ENCODE results near the gene WEE2.
A peak's percentile ranks its signal among the peaks of the same experiment; 100 is the strongest.

The WEE2 gene

GRCh38 chr7:141712603-141713255 lies 4.6 kb downstream of the WEE2 start:
- peaks cover 2% of the 10 kb centered on the region for H3K36me3 Mint-ChIP-seq
- DNase-seq (ENCODE audit: low spot score in 2 of 2): no peak
- H3K4me3 Mint-ChIP-seq: no peak overlapping the region
- H3K9me3 Mint-ChIP-seq: no peaks in the 10 kb centered on the region
- no peak overlapping the region for H3K27ac Mint-ChIP-seq
- no peaks in the 10 kb centered on the region for H3K4me1 Mint-ChIP-seq
- no peak for ATAC-seq (ENCODE audit: low read depth)
- no peaks in the 10 kb centered on the region for H3K27me3 Mint-ChIP-seq

GRCh38 chr7:141713890-141714289 lies 5.7 kb downstream of the WEE2 start:
- Mint-ChIP-seq H3K36me3 (peaks cover 2% of the 10 kb centered on the region), H3K9me3 (no peaks in the 10 kb centered on the region), H3K4me3 (no peak overlapping the region), H3K27ac (no peak overlapping the region), H3K27me3 (no peaks in the 10 kb centered on the region), H3K4me1 (no peaks in the 10 kb centered on the region)
- DNase-seq (ENCODE audit: low spot score in 2 of 2) (no peak), ATAC-seq (ENCODE audit: low read depth) (no peak)

- H3K36me3 Mint-ChIP-seq: peaks cover 2% of the 10 kb centered on the region
- H3K27me3 Mint-ChIP-seq: no peaks in the 10 kb centered on the region
- no peaks in the 10 kb centered on the region for H3K9me3 Mint-ChIP-seq
- DNase-seq (ENCODE audit: low spot score in 2 of 2): no peak
- no peak overlapping the region for H3K4me3 Mint-ChIP-seq
- no peaks in the 10 kb centered on the region for H3K4me1 Mint-ChIP-seq
- no peak for ATAC-seq (ENCODE audit: low read depth)
- H3K27ac Mint-ChIP-seq: no peak overlapping the region
These were observed 6.4 kb downstream of the WEE2 start for GRCh38 chr7:141714571-141714970.

- Mint-ChIP-seq H3K27me3 (no peaks in the 10 kb centered on the region), H3K4me1 (no peaks in the 10 kb centered on the region), H3K9me3 (no peaks in the 10 kb centered on the region), H3K4me3 (no peak overlapping the region), H3K36me3 (peaks cover 2% of the 10 kb centered on the region), H3K27ac (no peak overlapping the region)
- ATAC-seq (ENCODE audit: low read depth) (no peak), DNase-seq (ENCODE audit: low spot score in 2 of 2) (no peak)
These were observed 6.9 kb downstream of the WEE2 start for GRCh38 chr7:141715018-141715417.

GRCh38 chr7:141715794-141716689 lies 7.9 kb downstream of the WEE2 start:
- H3K4me3 Mint-ChIP-seq: no peak overlapping the region
- H3K27me3 Mint-ChIP-seq: no peaks in the 10 kb centered on the region
- DNase-seq (ENCODE audit: low spot score in 2 of 2) (no peak), ATAC-seq (ENCODE audit: low read depth) (no peak)
- no peaks in the 10 kb centered on the region for H3K4me1 Mint-ChIP-seq
- no peaks in the 10 kb centered on the region for H3K9me3 Mint-ChIP-seq
- no peaks in the 10 kb centered on the region for H3K36me3 Mint-ChIP-seq
- no peak overlapping the region for H3K27ac Mint-ChIP-seq

- Mint-ChIP-seq H3K4me1 (no peaks in the 10 kb centered on the region), H3K4me3 (no peak overlapping the region), H3K9me3 (no peaks in the 10 kb centered on the region), H3K36me3 (peaks cover 2% of the 10 kb centered on the region), H3K27ac (no peak overlapping the region), H3K27me3 (no peaks in the 10 kb centered on the region)
- ATAC-seq (ENCODE audit: low read depth) (no peak), DNase-seq (ENCODE audit: low spot score in 2 of 2) (no peak)
These were observed 9.3 kb downstream of the WEE2 start for GRCh38 chr7:141717450-141717849.

- H3K27ac Mint-ChIP-seq: no peak overlapping the region
- H3K27me3 Mint-ChIP-seq: no peaks in the 10 kb centered on the region
- DNase-seq (ENCODE audit: low spot score in 2 of 2) (no peak), ATAC-seq (ENCODE audit: low read depth) (no peak)
- no peaks in the 10 kb centered on the region for H3K9me3 Mint-ChIP-seq
- H3K36me3 Mint-ChIP-seq: peaks cover 9% of the 10 kb centered on the region
- no peaks in the 10 kb centered on the region for H3K4me1 Mint-ChIP-seq
- H3K4me3 Mint-ChIP-seq: no peak overlapping the region
These were observed 14.4 kb downstream of the WEE2 start for GRCh38 chr7:141722529-141722928.

- peaks cover 4% of the 10 kb centered on the region for H3K36me3 Mint-ChIP-seq
- H3K9me3 Mint-ChIP-seq: no peaks in the 10 kb centered on the region
- ATAC-seq (ENCODE audit: low read depth): no peak
- no peak overlapping the region for H3K4me3 Mint-ChIP-seq
- no peak overlapping the region for H3K27ac Mint-ChIP-seq
- no peak for DNase-seq (ENCODE audit: low spot score in 2 of 2)
- no peaks in the 10 kb centered on the region for H3K4me1 Mint-ChIP-seq
- H3K27me3 Mint-ChIP-seq: no peaks in the 10 kb centered on the region
These were observed 20.9 kb downstream of the WEE2 start for GRCh38 chr7:141729020-141729419.

- Mint-ChIP-seq H3K9me3 (no peaks in the 10 kb centered on the region), H3K4me1 (no peaks in the 10 kb centered on the region), H3K36me3 (no peaks in the 10 kb centered on the region), H3K27ac (no peak overlapping the region), H3K4me3 (no peak overlapping the region), H3K27me3 (no peaks in the 10 kb centered on the region)
- ATAC-seq (ENCODE audit: low read depth) (no peak), DNase-seq (ENCODE audit: low spot score in 2 of 2) (no peak)
These were observed 23.5 kb downstream of the WEE2 start for GRCh38 chr7:141731476-141732149.

GRCh38 chr7:141737118-141737835 lies 29.1 kb downstream of the WEE2 start:
- Mint-ChIP-seq H3K4me1 (peaks cover 16% of the 10 kb centered on the region), H3K36me3 (peaks cover 12% of the 10 kb centered on the region), H3K4me3 (peak overlapping the region; percentile 100), H3K27ac (peak overlapping the region; percentile 99), H3K9me3 (no peaks in the 10 kb centered on the region), H3K27me3 (no peaks in the 10 kb centered on the region)
- ATAC-seq (ENCODE audit: low read depth) (peak; percentile 11), DNase-seq (ENCODE audit: low spot score in 2 of 2) (peak; percentile 9 to 14)

GRCh38 chr7:141737836-141738591 lies 29.9 kb downstream of the WEE2 start, which contains the start of gene SSBP1:
Gene SSBP1 (plus strand): TSS chr7:141738358. CDS start chr7:141739167, 809 bp downstream.
- Mint-ChIP-seq H3K4me3 (peak within 1 kb of the TSS; percentile 100), H3K9me3 (no peaks in the 10 kb centered on the region), H3K36me3 (peaks cover 17% of the 10 kb centered on the region), H3K27ac (peak within 1 kb of the TSS; percentile 99), H3K27me3 (no peaks in the 10 kb centered on the region), H3K4me1 (peaks cover 17% of the 10 kb centered on the region)
- ATAC-seq (ENCODE audit: low read depth): peak; percentile 77
- peak; percentile 86 to 91 for DNase-seq (ENCODE audit: low spot score in 2 of 2)

- H3K27ac Mint-ChIP-seq: peak overlapping the region; percentile 99
- DNase-seq (ENCODE audit: low spot score in 2 of 2) (no peak), ATAC-seq (ENCODE audit: low read depth) (no peak)
- no peaks in the 10 kb centered on the region for H3K9me3 Mint-ChIP-seq
- peaks cover 22% of the 10 kb centered on the region for H3K36me3 Mint-ChIP-seq
- H3K4me1 Mint-ChIP-seq: peaks cover 17% of the 10 kb centered on the region
- H3K27me3 Mint-ChIP-seq: no peaks in the 10 kb centered on the region
- peak overlapping the region; percentile 100 for H3K4me3 Mint-ChIP-seq
These were observed 30.4 kb downstream of the WEE2 start for GRCh38 chr7:141738592-141739013.

- Mint-ChIP-seq H3K27ac (peak overlapping the region; percentile 45), H3K36me3 (peaks cover 28% of the 10 kb centered on the region), H3K4me1 (peaks cover 17% of the 10 kb centered on the region)
These were observed 31.1 kb downstream of the WEE2 start for GRCh38 chr7:141739250-141739649.

More at GRCh38 chr7:141739250-141739649, 31.1 kb downstream of the WEE2 start:
- Mint-ChIP-seq H3K4me3 (peak overlapping the region; percentile 67), H3K27me3 (no peaks in the 10 kb centered on the region), H3K9me3 (no peaks in the 10 kb centered on the region)
- ATAC-seq (ENCODE audit: low read depth) (no peak), DNase-seq (ENCODE audit: low spot score in 2 of 2) (no peak)
